ENCODE data around the gene NMNAT1. TPM values are rescaled to one million over a fixed set of nuclear protein-coding genes. Genes with fewer than 3 reads are reported as not detected.

The NMNAT1 gene
- polyA plus RNA-seq, 2 of the 4 experiments (the other 2 are of a cell fraction) = 3.2 to 4.9 TPM

- TF ChIP-seq REST (IDR thresholded peaks at IDR 0.05) (no peak), HDAC2 (IDR thresholded peaks at IDR 0.05) (no peak)
These were observed 25.4 kb upstream of the NMNAT1 start (continued) for GRCh38 chr1:9917901-9918300.

- H3K4me3 ChIP-seq = no peak overlapping the region
- no peaks in the 10 kb centered on the region for H3K4me1 ChIP-seq
- no peak for DNase-seq (ENCODE audit: low read depth in 1 of 2, low spot score in 1 of 2)
- H3K9me3 ChIP-seq = no peaks in the 10 kb centered on the region
- ATAC-seq = no peak
- no peak overlapping the region for H3K27ac ChIP-seq
- no peak overlapping the region for H3K4me2 ChIP-seq
- TF ChIP-seq HOXA7 (CRISPR knock-in tag; IDR thresholded peaks at IDR 0.05) (no peak), EHMT2 (IDR thresholded peaks at IDR 0.05; ENCODE audit: low read depth) (no peak), JUNB (IDR thresholded peaks at IDR 0.05) (no peak), CTCF (IDR thresholded peaks at IDR 0.05) (no peak), ESRRA (IDR thresholded peaks at IDR 0.05; ENCODE audit: borderline replicate concordance, low read length) (no peak), HEYL (CRISPR knock-in tag; IDR thresholded peaks at IDR 0.05) (no peak), FOSL2 (IDR thresholded peaks at IDR 0.05) (no peak), FOSL2 (CRISPR knock-in tag; IDR thresholded peaks at IDR 0.05) (no peak), POLR2A (IDR thresholded peaks at IDR 0.05; ENCODE audit: low read length) (no peak), MAX (IDR thresholded peaks at IDR 0.05) (no peak), NR3C1 (IDR thresholded peaks at IDR 0.05) (no peak), KDM5A (IDR thresholded peaks at IDR 0.05) (no peak), FOXS1 (CRISPR knock-in tag; IDR thresholded peaks at IDR 0.05) (no peak), CHD2 (IDR thresholded peaks at IDR 0.05; ENCODE audit: low read length, partially characterized antibody) (no peak), REST (IDR thresholded peaks at IDR 0.05) (no peak)
- TF ChIP-seq, protein P1, sequence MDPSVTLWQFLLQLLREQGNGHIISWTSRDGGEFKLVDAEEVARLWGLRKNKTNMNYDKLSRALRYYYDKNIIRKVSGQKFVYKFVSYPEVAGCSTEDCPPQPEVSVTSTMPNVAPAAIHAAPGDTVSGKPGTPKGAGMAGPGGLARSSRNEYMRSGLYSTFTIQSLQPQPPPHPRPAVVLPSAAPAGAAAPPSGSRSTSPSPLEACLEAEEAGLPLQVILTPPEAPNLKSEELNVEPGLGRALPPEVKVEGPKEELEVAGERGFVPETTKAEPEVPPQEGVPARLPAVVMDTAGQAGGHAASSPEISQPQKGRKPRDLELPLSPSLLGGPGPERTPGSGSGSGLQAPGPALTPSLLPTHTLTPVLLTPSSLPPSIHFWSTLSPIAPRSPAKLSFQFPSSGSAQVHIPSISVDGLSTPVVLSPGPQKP (IDR thresholded peaks at IDR 0.05; ENCODE audit: low read depth, low read length) = no peak
- TF ChIP-seq, protein P2, sequence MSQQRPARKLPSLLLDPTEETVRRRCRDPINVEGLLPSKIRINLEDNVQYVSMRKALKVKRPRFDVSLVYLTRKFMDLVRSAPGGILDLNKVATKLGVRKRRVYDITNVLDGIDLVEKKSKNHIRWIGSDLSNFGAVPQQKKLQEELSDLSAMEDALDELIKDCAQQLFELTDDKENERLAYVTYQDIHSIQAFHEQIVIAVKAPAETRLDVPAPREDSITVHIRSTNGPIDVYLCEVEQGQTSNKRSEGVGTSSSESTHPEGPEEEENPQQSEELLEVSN (IDR thresholded peaks at IDR 0.05; ENCODE audit: borderline replicate concordance, low read depth) = no peak
- ChIA-PET CTCF (no interaction called here), POLR2A (no interaction called here)
- 95% methylated on average over 4 of the region's 5 CpGs for WGBS (ENCODE audit: missing lambda C conversion rate)
- no peak for FAIRE-seq
These were observed 22.7 kb upstream of the NMNAT1 start for GRCh38 chr1:9920606-9921005.

Data from A549 (cell line).